Esophagus muscularis mucosa (tissue), 4 donors: ENCODE measurements around the gene CACNA1E. TPM values are rescaled to one million over a fixed set of nuclear protein-coding genes. Genes with fewer than 3 reads are reported as not detected.

ENCODE experiments used
- DNase-seq: peaks from one replicate; pipeline ENCODE4 v3.0.0-alpha.2; 2017; ENCODE audit errors: extremely low spot score
- H3K27ac ChIP-seq, 4 donors: fragments of 200-600 bp; sonication (generic); replicated peaks in 1 of 4; 1 replicate in 3 of 4; 2 replicates in 1 of 4; pipeline ENCODE4 v1.5.1; 2016 to 2019; ENCODE audit warnings: mild to moderate bottlenecking in 1 of 4
- H3K27me3 ChIP-seq, 4 donors: fragments of 200-600 bp; sonication (generic); one replicate each; pipeline versions ENCODE4 v1.5.1 to v1.6.0; 2016 to 2019
- H3K36me3 ChIP-seq, 4 donors: fragments of 200-600 bp; sonication (generic); one replicate each; pipeline ENCODE4 v1.5.1; 2016 to 2019
- H3K4me1 ChIP-seq, 4 donors: fragments of 200-600 bp; sonication (generic); one replicate each; pipeline ENCODE4 v1.5.1; 2016 to 2019
- H3K4me3 ChIP-seq, 4 donors: fragments of 200-600 bp; sonication (generic); 1 replicate in 2 of 4; 2 replicates in 2 of 4; pipeline ENCODE4 v1.5.1; 2016 to 2019; ENCODE audit warnings: mild to moderate bottlenecking in 4 of 4, moderate library complexity in 1 of 4
- H3K9me3 ChIP-seq, 4 donors: fragments of 200-600 bp; sonication (generic); 1 replicate in 3 of 4; 2 replicates in 1 of 4; pipeline ENCODE4 v1.5.1; 2016 to 2019
- CTCF ChIP-seq, 3 experiments: fragments of 200-600 bp in 2 of 3; fragments of 450-650 bp in 1 of 3; sonication (generic) in 2 of 3; IDR thresholded peaks; one replicate each; pipeline ENCODE4 v1.5.1; 2017 to 2019; ENCODE audit warnings: antibody characterized with exemption in 3 of 3, mild to moderate bottlenecking in 2 of 3, moderate library complexity in 1 of 3
- EP300 ChIP-seq: sonication (generic); formaldehyde crosslinking; IDR thresholded peaks from one replicate; pipeline ENCODE4 v1.6.1; 2017; ENCODE audit warnings: antibody characterized with exemption
- POLR2A ChIP-seq: fragments of 450-650 bp; IDR thresholded peaks from one replicate; pipeline ENCODE4 v1.6.1; 2017; ENCODE audit warnings: antibody characterized with exemption, moderate library complexity, mild to moderate bottlenecking, low read depth
- POLR2AphosphoS5 ChIP-seq, 2 donors: sonication (generic); formaldehyde crosslinking; IDR thresholded peaks; one replicate each; pipeline ENCODE4 v1.6.1; 2017; ENCODE audit warnings: antibody characterized with exemption in 2 of 2
- WGBS: methylation state at CpG from one replicate; pipeline ENCODE4 v1.1.5; 2018; 5-methylcytosine and 5-hydroxymethylcytosine counted together
- intact Hi-C: fragments of 100-400 bp; cut with DNase I; formaldehyde crosslinking; loops from one replicate; pipeline ENCODE4 v1.15.1; 2023
- total RNA-seq, 4 donors: library from RNA; depleted of rRNA; stranded (reverse); fragments of >200 nt; gene quantifications; one replicate each; pipeline versions ENCODE4 v1.1.0 to v1.2.1, GENCODE V29; 2016

Gene CACNA1E
- total RNA-seq, 4 donors from 2014 or later, result under 0.01 to 0.66 (median 0.25) TPM

GRCh38 chr1:181442181-181442525 lies 41.2 kb upstream of the CACNA1E start:
- Histone ChIP-seq H3K36me3 (no peaks in the 10 kb centered on the region), H3K27me3 (no peaks in the 10 kb centered on the region), H3K9me3 (no peaks in the 10 kb centered on the region), H3K4me3 (no peak overlapping the region), H3K27ac (no peak overlapping the region), H3K4me1 (peaks cover 0 to 7% (median 3%) of the 10 kb centered on the region in 4 donors)
- no peak for DNase-seq
- intact Hi-C loops, result no loop called here
- no peak for TF ChIP-seq POLR2AphosphoS5 (IDR thresholded peaks at IDR 0.05)
- no peak for TF ChIP-seq EP300
- TF ChIP-seq POLR2A, result no peak
- TF ChIP-seq CTCF (IDR thresholded peaks at IDR 0.05), result no peak

GRCh38 chr1:181443231-181443853 lies 40.0 kb upstream of the CACNA1E start:
- Histone ChIP-seq H3K27me3 (no peaks in the 10 kb centered on the region), H3K4me3 (no peak overlapping the region), H3K27ac (no peak overlapping the region), H3K36me3 (no peaks in the 10 kb centered on the region), H3K4me1 (peaks cover 0 to 7% (median 3%) of the 10 kb centered on the region in 4 donors), H3K9me3 (peaks cover 0 to 5% (median 0%) of the 10 kb centered on the region in 4 donors)
- no peak for TF ChIP-seq POLR2AphosphoS5 (IDR thresholded peaks at IDR 0.05)
- no peak for TF ChIP-seq POLR2A
- TF ChIP-seq EP300, result no peak
- TF ChIP-seq CTCF (IDR thresholded peaks at IDR 0.05), result no peak
- WGBS, result 85% methylated on average over 3 of the region's 3 CpGs
- intact Hi-C loops, result no loop called here
- DNase-seq, result peak; percentile 68

GRCh38 chr1:181445436-181445835 lies 37.9 kb upstream of the CACNA1E start:
- no peak for DNase-seq
- Histone ChIP-seq H3K27me3 (no peaks in the 10 kb centered on the region), H3K9me3 (peaks cover 0 to 5% (median 0%) of the 10 kb centered on the region in 4 donors), H3K4me1 (peaks cover 0 to 7% (median 3%) of the 10 kb centered on the region in 4 donors), H3K4me3 (no peak overlapping the region), H3K27ac (no peak overlapping the region), H3K36me3 (no peaks in the 10 kb centered on the region)
- intact Hi-C loops, result no loop called here
- TF ChIP-seq EP300, result no peak
- no peak for TF ChIP-seq POLR2AphosphoS5 (IDR thresholded peaks at IDR 0.05)
- no peak for TF ChIP-seq POLR2A
- no peak for TF ChIP-seq CTCF (IDR thresholded peaks at IDR 0.05)

GRCh38 chr1:181448461-181448860 lies 34.9 kb upstream of the CACNA1E start:
- intact Hi-C loops, result no loop called here
- WGBS, result 56% methylated on average over 3 of the region's 3 CpGs
- DNase-seq, result no peak
- H3K27ac ChIP-seq, result no peak overlapping the region
- peaks cover 0 to 13% (median 0%) of the 10 kb centered on the region in 4 donors for H3K4me1 ChIP-seq
- no peak for TF ChIP-seq POLR2A
- no peak for TF ChIP-seq POLR2AphosphoS5 (IDR thresholded peaks at IDR 0.05)
- no peak for TF ChIP-seq EP300
- no peak for TF ChIP-seq CTCF (IDR thresholded peaks at IDR 0.05)
- H3K4me3 ChIP-seq, result no peak overlapping the region
- no peaks in the 10 kb centered on the region for H3K27me3 ChIP-seq
- peaks cover 0 to 5% (median 0%) of the 10 kb centered on the region in 4 donors for H3K9me3 ChIP-seq
- no peaks in the 10 kb centered on the region for H3K36me3 ChIP-seq
